Measurements from ENCODE around the gene ONECUT1.

GRCh38 chr15:52783929-52784798, 6.0 kb downstream of the ONECUT1 start:
- TF ChIP-seq CTCF (conservative IDR thresholded peaks at IDR 0.05) (peak; percentile 88), ZFX (IDR thresholded peaks at IDR 0.05) (no peak)
